Psoas muscle (tissue), 8 donors: ENCODE results near the gene SOCS1. TPM values are rescaled to one million over a fixed set of nuclear protein-coding genes. Genes with fewer than 3 reads are reported as not detected.

Experiments used
- ATAC-seq, 4 donors: fragments of 200-7000 bp; cut with Tn5 transposase; one replicate each; pipeline ENCODE4 v1.9.1; 2020; ENCODE audit warnings: moderate library complexity in 3 of 4, mild to moderate bottlenecking in 2 of 4
- DNase-seq, 2 donors: peaks; one replicate each; pipeline ENCODE4 v3.0.0-alpha.2; 2020
- H3K27ac ChIP-seq: fragments of 200-600 bp; one replicate; pipeline ENCODE4 v1.8.0; 2022
- H3K27me3 ChIP-seq, 3 donors: fragments of 200-600 bp in 1 of 3; one replicate each; pipeline versions ENCODE4 v1.6.1 to v1.8.0; 2013 to 2022; ENCODE audit warnings: low read length in 2 of 3, mild to moderate bottlenecking in 2 of 3, moderate library complexity in 1 of 3; ENCODE audit not compliant: insufficient read depth in 3 of 3
- H3K36me3 ChIP-seq, 2 donors: fragments of 200-600 bp in 1 of 2; one replicate each; pipeline versions ENCODE4 v1.6.1 to v1.8.0; 2013 to 2022; ENCODE audit warnings: low read depth in 1 of 2, mild to moderate bottlenecking in 1 of 2, moderate library complexity in 1 of 2; ENCODE audit not compliant: insufficient read depth in 1 of 2
- H3K4me1 ChIP-seq: fragments of 200-600 bp; one replicate; pipeline ENCODE4 v1.8.0; 2022
- H3K4me3 ChIP-seq: fragments of 200-600 bp; one replicate; pipeline ENCODE4 v1.8.0; 2022; ENCODE audit warnings: mild to moderate bottlenecking
- H3K9me3 ChIP-seq: fragments of 200-600 bp; one replicate; pipeline ENCODE4 v1.8.0; 2022
- WGBS, 3 donors: extraction: QIAGEN DNeasy Blood & Tissue Kit; methylation state at CpG; one replicate each; pipeline versions ENCODE4 v1.1.6 to v1.1.7; 2013; 5-methylcytosine and 5-hydroxymethylcytosine counted together
- intact Hi-C, 2 donors: fragments of 100-400 bp; cut with DNase I; formaldehyde crosslinking; loops; one replicate each; pipeline versions ENCODE4 v1.11.0 to v1.14.2; 2022
- polyA plus RNA-seq, 3 donors: library from polyadenylated mRNA; stranded (reverse); fragments of 200-250 nt; gene quantifications; one replicate each; pipeline ENCODE4 v1.2.3, GENCODE V29; 2013
- total RNA-seq, 4 donors: library from RNA; stranded (reverse); fragmentation: NEBNext Ultra II Directional in 2 of 4; extraction: Animal tissue kit (Norgen Biotek cat#: 25700) in 2 of 4; gene quantifications; one replicate each; pipeline versions ENCODE4 v1.2.1 to v1.2.4, GENCODE V29; 2021 to 2023
- TF ChIP-seq, protein P1 (sequence below): fragments of 200-600 bp; IDR thresholded peaks from one replicate; pipeline ENCODE4 v1.8.0; 2022; ENCODE audit warnings: antibody characterized with exemption
- donor health status: healthy with polysubstance abuse.
- donor health status: DM: no; HTN: no; CAD: no; lungs with moderate emphysema.
- donor health status: Bipolar disorder and iron deficiency.
- donor health status: healthy.
- donor health status: DM: yes; HTN: yes; CAD: no.
- donor health status: DM: no; HTN: no; CAD: no.
- donor health status: DM: no; HTN: no; CAD: no.
- donor health status: DM: yes; HTN: yes; CAD: no.

Gene SOCS1
- total and polyA plus RNA-seq, 7 donors, result 0.44 to 12.6 (median 2.1) TPM

DNA sequence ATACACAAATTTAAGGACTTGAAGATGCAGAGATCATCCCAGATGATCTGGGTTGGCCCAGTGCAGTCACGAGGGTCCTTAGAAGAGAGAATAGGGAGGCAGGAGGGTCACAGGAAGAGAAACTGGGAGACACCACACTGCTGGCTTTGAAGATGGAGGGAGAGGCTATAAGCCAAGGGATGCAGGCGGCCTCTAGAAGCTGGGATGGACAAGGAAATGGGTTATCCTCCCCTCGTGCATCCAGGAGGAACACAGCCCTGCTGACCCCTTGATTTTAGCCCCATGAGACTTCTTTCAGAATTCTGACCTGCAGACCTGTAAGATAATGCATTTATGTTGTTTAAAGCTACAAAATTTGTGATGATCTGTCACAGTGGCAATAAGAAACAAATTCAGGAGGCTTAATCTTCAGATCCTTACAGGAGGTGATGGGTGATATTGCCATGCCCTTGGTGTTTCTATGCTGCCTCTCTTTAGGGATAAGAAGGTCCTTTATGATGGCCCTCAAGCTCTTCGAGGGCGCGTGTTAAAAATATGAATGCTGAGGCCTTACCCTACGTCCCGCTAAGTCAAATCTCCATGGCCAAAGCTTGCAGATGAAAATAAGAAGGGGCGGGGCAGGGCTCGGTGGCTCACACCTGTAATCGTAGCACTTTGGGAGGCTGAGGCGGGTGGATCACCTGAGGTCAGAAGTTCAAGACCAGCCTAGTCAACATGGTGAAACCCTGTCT, 21.8 kb upstream of the SOCS1 start:
- H3K27me3 ChIP-seq, result peaks cover 0 to under 1% (median 0%) of the 10 kb centered on the region in 3 donors
- 87 to 92% (median 90%) methylated on average over 12 of the region's 12 CpGs for WGBS, 3 donors

DNA sequence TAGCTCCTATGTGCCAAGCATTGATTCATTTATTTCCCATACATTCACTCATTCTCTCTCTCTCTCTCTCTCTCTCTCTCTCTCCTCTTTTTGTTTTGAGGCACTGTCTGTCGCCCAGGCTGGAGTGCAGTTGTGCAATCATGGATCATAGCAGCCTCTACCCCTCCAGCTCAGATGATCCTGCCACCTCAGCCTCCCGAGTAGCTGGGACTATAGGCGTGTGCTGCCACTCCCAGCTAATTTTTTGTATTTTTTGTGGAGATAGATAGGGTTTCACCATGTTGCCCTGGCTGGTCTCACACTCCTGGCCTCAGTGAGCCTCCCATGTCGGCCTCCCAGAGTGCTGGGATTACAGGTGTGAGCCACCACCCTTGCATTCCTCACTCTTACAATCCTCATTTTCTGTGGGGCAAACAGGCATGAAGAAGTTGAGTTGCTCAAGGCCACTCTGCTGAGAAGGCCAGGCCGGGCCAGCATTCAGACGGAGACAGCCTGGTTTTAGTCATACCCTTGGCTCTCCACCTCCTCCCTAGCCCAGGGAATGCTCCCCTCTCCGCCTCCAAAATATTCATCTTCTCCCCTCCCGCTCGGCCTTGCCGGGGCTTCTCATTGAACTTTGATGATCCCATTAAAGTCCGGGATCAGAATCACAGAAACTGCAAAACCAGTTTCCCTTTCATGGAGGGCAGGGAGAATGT, 21.0 kb upstream of the SOCS1 start:
- no peak overlapping the region for H3K27ac ChIP-seq
- H3K36me3 ChIP-seq, result no peaks in the 10 kb centered on the region
- 83 to 88% (median 83%) methylated on average over 11 of the region's 11 CpGs for WGBS, 3 donors
- H3K4me3 ChIP-seq, result no peak overlapping the region
- intact Hi-C loops, result no loop called here
- no peaks in the 10 kb centered on the region for H3K4me1 ChIP-seq
- ATAC-seq (no peak), DNase-seq (no peak)
- TF ChIP-seq, protein P1, sequence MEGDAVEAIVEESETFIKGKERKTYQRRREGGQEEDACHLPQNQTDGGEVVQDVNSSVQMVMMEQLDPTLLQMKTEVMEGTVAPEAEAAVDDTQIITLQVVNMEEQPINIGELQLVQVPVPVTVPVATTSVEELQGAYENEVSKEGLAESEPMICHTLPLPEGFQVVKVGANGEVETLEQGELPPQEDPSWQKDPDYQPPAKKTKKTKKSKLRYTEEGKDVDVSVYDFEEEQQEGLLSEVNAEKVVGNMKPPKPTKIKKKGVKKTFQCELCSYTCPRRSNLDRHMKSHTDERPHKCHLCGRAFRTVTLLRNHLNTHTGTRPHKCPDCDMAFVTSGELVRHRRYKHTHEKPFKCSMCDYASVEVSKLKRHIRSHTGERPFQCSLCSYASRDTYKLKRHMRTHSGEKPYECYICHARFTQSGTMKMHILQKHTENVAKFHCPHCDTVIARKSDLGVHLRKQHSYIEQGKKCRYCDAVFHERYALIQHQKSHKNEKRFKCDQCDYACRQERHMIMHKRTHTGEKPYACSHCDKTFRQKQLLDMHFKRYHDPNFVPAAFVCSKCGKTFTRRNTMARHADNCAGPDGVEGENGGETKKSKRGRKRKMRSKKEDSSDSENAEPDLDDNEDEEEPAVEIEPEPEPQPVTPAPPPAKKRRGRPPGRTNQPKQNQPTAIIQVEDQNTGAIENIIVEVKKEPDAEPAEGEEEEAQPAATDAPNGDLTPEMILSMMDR, result no peak
- H3K27me3 ChIP-seq, result no peaks in the 10 kb centered on the region
- no peaks in the 10 kb centered on the region for H3K9me3 ChIP-seq

More for the DNA sequence above, 21.8 kb upstream of the SOCS1 start:
- Histone ChIP-seq H3K27ac (no peak overlapping the region), H3K4me1 (no peaks in the 10 kb centered on the region), H3K36me3 (no peaks in the 10 kb centered on the region), H3K4me3 (no peak overlapping the region), H3K9me3 (no peaks in the 10 kb centered on the region)
- intact Hi-C loops, result no loop called here
- DNase-seq (no peak), ATAC-seq (no peak)
- TF ChIP-seq, protein P1, result no peak

DNA sequence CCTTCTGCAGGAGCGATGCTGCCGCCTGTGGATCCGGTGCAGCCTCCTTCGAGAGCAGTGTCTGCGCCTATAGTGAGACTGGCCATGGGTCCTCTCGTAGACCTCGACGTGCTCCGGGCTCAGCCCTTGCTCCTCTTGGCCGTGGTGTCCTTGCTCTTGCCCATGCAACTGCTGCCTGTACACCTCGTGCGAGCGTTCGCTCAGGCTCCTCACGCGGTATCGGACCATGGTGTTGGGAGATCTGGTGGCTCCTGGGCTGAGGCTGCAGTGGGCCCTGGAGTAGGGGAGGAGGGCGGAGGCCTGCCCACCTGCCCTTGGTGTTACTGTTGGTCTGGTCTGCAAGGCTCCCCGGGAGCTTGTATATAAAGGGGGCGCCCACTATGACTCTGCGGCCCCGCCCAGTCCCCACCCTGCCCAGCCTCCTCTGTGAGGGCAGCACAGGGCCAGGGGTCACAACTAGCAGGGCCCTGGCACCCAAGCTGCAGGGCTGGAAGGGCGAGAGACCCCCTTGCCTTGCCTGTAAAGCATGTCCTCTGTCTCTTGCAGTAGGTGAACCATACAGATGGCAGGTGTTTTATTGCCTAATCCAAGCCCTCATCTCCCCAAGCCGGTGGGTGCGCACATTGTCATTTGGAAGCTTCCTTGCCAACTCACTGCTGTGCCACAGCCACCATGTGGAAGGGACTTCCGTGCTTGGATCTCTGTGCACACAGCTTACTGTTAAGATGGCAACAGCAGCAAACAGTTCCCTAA, 20.3 kb upstream of the SOCS1 start, which contains the start of gene PRM2:
TSS of gene PRM2 (minus strand) at position 338 of the 753 bp plus-strand sequence. CDS start at position 228, 110 bp downstream.
- Histone ChIP-seq H3K4me3 (no peak within 1 kb of the TSS), H3K27ac (no peak within 1 kb of the TSS), H3K27me3 (no peaks in the 10 kb centered on the region), H3K36me3 (no peaks in the 10 kb centered on the region), H3K9me3 (no peaks in the 10 kb centered on the region), H3K4me1 (no peaks in the 10 kb centered on the region)
- DNase-seq, result no peak
- WGBS, 3 donors, result 87 to 93% (median 89%) methylated on average over 24 to 26 of the region's 26 CpGs
- intact Hi-C loops, result no loop called here
- TF ChIP-seq, protein P1, result no peak
- no peak for ATAC-seq

DNA sequence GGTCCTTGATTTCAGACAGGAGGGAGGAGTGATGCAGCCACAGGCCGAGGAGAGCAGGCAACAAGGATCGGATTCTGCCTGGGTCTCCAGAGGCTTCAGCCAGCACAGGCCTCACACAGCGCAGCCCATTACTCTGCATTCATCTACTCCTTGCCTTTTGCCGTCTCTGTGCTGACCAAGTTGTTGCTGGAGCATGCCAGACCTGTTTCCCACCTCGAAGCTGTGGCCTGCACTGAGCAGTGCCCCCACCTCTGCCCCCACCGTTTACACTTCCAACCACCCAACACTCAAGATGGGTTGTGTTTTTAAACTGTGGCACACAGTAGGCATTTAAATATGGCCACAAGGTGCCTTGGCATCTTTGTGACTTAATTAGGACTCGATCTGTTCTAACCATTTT, 19.0 kb upstream of the SOCS1 start:
- 88 to 96% (median 91%) methylated on average over 7 of the region's 7 CpGs for WGBS, 3 donors
- H3K27me3 ChIP-seq, result no peaks in the 10 kb centered on the region
- no peak overlapping the region for H3K27ac ChIP-seq
- no peaks in the 10 kb centered on the region for H3K9me3 ChIP-seq
- ATAC-seq, result no peak
- no peak overlapping the region for H3K4me3 ChIP-seq
- intact Hi-C loops, result no loop called here
- TF ChIP-seq, protein P1, result no peak
- H3K36me3 ChIP-seq, result no peaks in the 10 kb centered on the region
- no peaks in the 10 kb centered on the region for H3K4me1 ChIP-seq
- no peak for DNase-seq
